ENCODE measurements around the gene WDR81. TPM values are rescaled to one million over a fixed set of nuclear protein-coding genes. Genes with fewer than 3 reads are reported as not detected.

Gene WDR81
- total and polyA plus RNA-seq, 2 donors (not counting 3 experiments of a cell fraction or from before 2014, with no cell fraction given), result 10.4 to 17.3 TPM

GRCh38 chr17:1726626-1727257, 2.2 kb downstream of the WDR81 start:
- DNase-seq (ENCODE audit: low read depth, low spot score) (no peak), FAIRE-seq (no peak)
- H2AFZ ChIP-seq (ENCODE audit: low read depth, low read length), result no peak overlapping the region
- BruUV-seq (replicated peaks), result no TSS peak
- ChIA-PET POLR2A (interaction anchor here (1.1 kb wide), 1 partner anchor 10 kb away, joined by 6 read pairs; no protein-coding TSS in a partner anchor), CTCF (interaction anchor here (0.7 to 12.8 kb wide), 4 partner anchors 20 to 58 kb away, joined by 3 to 262 read pairs (median 3); no protein-coding TSS in a partner anchor)
- no peaks in the 10 kb centered on the region for H4K20me1 ChIP-seq (replicated peaks; ENCODE audit: control insufficient read depth, extremely low read depth, insufficient read depth, low read length)
- H3K36me3 ChIP-seq (ENCODE audit: control insufficient read depth in 2 of 2, extremely low read depth in 1 of 2, insufficient read depth in 2 of 2, low read length in 2 of 2), result peaks cover 0 to 3% of the 10 kb centered on the region in 2 experiments
- peaks cover 7% of the 10 kb centered on the region for H3K4me1 ChIP-seq (ENCODE audit: control insufficient read depth, extremely low read depth, insufficient read depth, low read length)
- H3K9ac ChIP-seq (replicated peaks; ENCODE audit: extremely low read depth, insufficient read depth, low read length), result no peak overlapping the region
- no peaks in the 10 kb centered on the region for H3K9me3 ChIP-seq (replicated peaks; ENCODE audit: control insufficient read depth, insufficient read depth, low read length)
- H3K4me3 ChIP-seq (replicated peaks in 1 of 3; ENCODE audit: insufficient read depth in 1 of 3, low read depth in 1 of 3, low read length in 3 of 3), result no peak overlapping the region
- intact Hi-C loops (cut with micrococcal nuclease) (no loop called here), dilution Hi-C loops (cut with MboI; ENCODE audit: extremely low pct_ligation_motif_present, low sequenced_read_pairs) (no loop called here)
- TF ChIP-seq, protein P1, sequence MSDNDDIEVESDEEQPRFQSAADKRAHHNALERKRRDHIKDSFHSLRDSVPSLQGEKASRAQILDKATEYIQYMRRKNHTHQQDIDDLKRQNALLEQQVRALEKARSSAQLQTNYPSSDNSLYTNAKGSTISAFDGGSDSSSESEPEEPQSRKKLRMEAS (IDR thresholded peaks at IDR 0.05; ENCODE audit: insufficient read depth, insufficient read length), result no peak
- TF ChIP-seq JUN (IDR thresholded peaks at IDR 0.05; ENCODE audit: borderline replicate concordance, insufficient read depth, insufficient read length, low read depth) (no peak), FOS (IDR thresholded peaks at IDR 0.05; ENCODE audit: borderline replicate concordance, insufficient read depth, low read length) (no peak), POLR2A (IDR thresholded peaks at IDR 0.05; ENCODE audit: low read depth, low read length) (no peak), POLR2AphosphoS5 (IDR thresholded peaks at IDR 0.05; ENCODE audit: insufficient read depth, low read depth, low read length) (no peak), MYC (IDR thresholded peaks at IDR 0.05; ENCODE audit: low read depth, low read length) (no peak), GATA2 (IDR thresholded peaks at IDR 0.05; ENCODE audit: insufficient read depth, insufficient read length, low read depth, low read length) (no peak), EZH2 (IDR thresholded peaks at IDR 0.05; ENCODE audit: borderline replicate concordance, low read depth, low read length, severe bottlenecking) (no peak)
- TF ChIP-seq, protein P2, sequence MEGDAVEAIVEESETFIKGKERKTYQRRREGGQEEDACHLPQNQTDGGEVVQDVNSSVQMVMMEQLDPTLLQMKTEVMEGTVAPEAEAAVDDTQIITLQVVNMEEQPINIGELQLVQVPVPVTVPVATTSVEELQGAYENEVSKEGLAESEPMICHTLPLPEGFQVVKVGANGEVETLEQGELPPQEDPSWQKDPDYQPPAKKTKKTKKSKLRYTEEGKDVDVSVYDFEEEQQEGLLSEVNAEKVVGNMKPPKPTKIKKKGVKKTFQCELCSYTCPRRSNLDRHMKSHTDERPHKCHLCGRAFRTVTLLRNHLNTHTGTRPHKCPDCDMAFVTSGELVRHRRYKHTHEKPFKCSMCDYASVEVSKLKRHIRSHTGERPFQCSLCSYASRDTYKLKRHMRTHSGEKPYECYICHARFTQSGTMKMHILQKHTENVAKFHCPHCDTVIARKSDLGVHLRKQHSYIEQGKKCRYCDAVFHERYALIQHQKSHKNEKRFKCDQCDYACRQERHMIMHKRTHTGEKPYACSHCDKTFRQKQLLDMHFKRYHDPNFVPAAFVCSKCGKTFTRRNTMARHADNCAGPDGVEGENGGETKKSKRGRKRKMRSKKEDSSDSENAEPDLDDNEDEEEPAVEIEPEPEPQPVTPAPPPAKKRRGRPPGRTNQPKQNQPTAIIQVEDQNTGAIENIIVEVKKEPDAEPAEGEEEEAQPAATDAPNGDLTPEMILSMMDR (IDR thresholded peaks at IDR 0.05; ENCODE audit: extremely low read depth in 1 of 2, insufficient read depth in 1 of 2, low read depth in 1 of 2, low read length in 2 of 2), result no peak
- H3K27me3 ChIP-seq (ENCODE audit: control insufficient read depth in 2 of 2, insufficient read depth in 2 of 2, low read length in 2 of 2), result no peaks in the 10 kb centered on the region
- H3K4me2 ChIP-seq (ENCODE audit: insufficient read depth, low read length), result no peak overlapping the region
- no peak overlapping the region for H3K27ac ChIP-seq (ENCODE audit: insufficient read depth, low read depth, low read length)
- no peaks in the 10 kb centered on the region for H3K9me1 ChIP-seq (replicated peaks; ENCODE audit: control insufficient read depth, extremely low read depth, insufficient read depth, low read length)
- peaks cover 2% of the 10 kb centered on the region for H3K79me2 ChIP-seq (ENCODE audit: control insufficient read depth, insufficient read depth, low read length)

Data from endothelial cell of umbilical vein (primary cell).